ENCODE data around the gene NUDT12. TPM values are rescaled to one million over a fixed set of nuclear protein-coding genes. Genes with fewer than 3 reads are reported as not detected.

The NUDT12 gene
- total RNA-seq, 1 experiment from 2014 or later: 15.8 TPM

- no peak for TF ChIP-seq EGR1 (IDR thresholded peaks at IDR 0.05; ENCODE audit: low read depth)
Observed at GRCh38 chr5:103542441-103542840, 20.1 kb downstream of the NUDT12 start (continued).

GRCh38 chr5:103541569-103541968 lies 21.0 kb downstream of the NUDT12 start:
- H3K9ac ChIP-seq (ENCODE audit: low read length): no peak overlapping the region
- no peaks in the 10 kb centered on the region for H4K20me1 ChIP-seq (ENCODE audit: insufficient read depth)
- ChIA-PET CTCF (no interaction called here), POLR2A (no interaction called here), RAD21 (ENCODE audit: low non-redundant PET in 1 of 2, low total read pairs in 2 of 2, uncharacterized antibody in 2 of 2, unreplicated experiment in 2 of 2) (no interaction called here)
- no peaks in the 10 kb centered on the region for H3K9me3 ChIP-seq (ENCODE audit: control insufficient read depth in 1 of 2, insufficient read depth in 1 of 2, low read depth in 1 of 2, low read length in 2 of 2)
- no peak for DNase-seq (ENCODE audit: low read depth, low spot score)
- H3K27ac ChIP-seq (ENCODE audit: low read depth, low read length): no peak overlapping the region
- no peaks in the 10 kb centered on the region for H3K9me2 ChIP-seq (ENCODE audit: insufficient read depth)
- BruUV-seq (replicated peaks): no TSS peak
- H3K36me3 ChIP-seq (ENCODE audit: control insufficient read depth in 1 of 2, insufficient read depth in 2 of 2, low read length in 2 of 2): no peaks in the 10 kb centered on the region
- no peak overlapping the region for H3K4me3 ChIP-seq (replicated peaks in 1 of 2; ENCODE audit: low read depth in 1 of 2, low read length in 2 of 2)
- no peaks in the 10 kb centered on the region for H3K4me1 ChIP-seq (ENCODE audit: control insufficient read depth in 1 of 2, insufficient read depth in 2 of 2, low read length in 2 of 2)
- H3K4me2 ChIP-seq (ENCODE audit: low read length): no peak overlapping the region
- H2AFZ ChIP-seq (ENCODE audit: low read depth, low read length, poor library complexity, severe bottlenecking): no peak overlapping the region
- no peak for TF ChIP-seq POLR2A (IDR thresholded peaks at IDR 0.05; ENCODE audit: borderline replicate concordance, extremely low read depth, insufficient read depth, insufficient read length)
- no peak for TF ChIP-seq RAD21 (IDR thresholded peaks at IDR 0.05; ENCODE audit: low read depth)
- no peak for TF ChIP-seq EGR1 (IDR thresholded peaks at IDR 0.05; ENCODE audit: low read depth)
- no peak for TF ChIP-seq SRF (IDR thresholded peaks at IDR 0.05; ENCODE audit: low read depth)
- H3K79me2 ChIP-seq (ENCODE audit: insufficient read depth, low read length): no peaks in the 10 kb centered on the region
- intact Hi-C loops (cut with micrococcal nuclease): no loop called here
- no peaks in the 10 kb centered on the region for H3K27me3 ChIP-seq (ENCODE audit: insufficient read depth, low read length)
- ATAC-seq: no peak

DNA sequence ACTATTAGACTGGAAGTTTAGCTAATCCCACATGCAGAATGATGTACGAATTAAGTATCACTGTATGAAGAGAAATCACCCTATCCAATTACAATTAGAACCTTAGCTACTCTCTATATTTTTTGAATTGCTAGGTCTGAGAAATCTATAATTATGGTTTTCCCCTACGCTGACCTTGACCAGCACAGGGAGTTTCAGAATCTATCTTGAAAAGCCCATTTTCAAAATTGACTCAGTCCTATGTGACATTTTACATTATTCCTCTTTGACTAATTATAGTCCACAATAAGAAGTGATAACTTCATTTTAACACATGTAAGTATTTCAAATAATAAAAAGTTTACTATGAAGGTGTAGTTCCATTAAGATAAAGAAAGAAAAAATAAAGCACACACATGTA lies 21.5 kb downstream of the NUDT12 start:
- ChIA-PET RAD21 (ENCODE audit: low non-redundant PET in 1 of 2, low total read pairs in 2 of 2, uncharacterized antibody in 2 of 2, unreplicated experiment in 2 of 2) (no interaction called here), POLR2A (no interaction called here), CTCF (no interaction called here)
- H3K36me3 ChIP-seq (ENCODE audit: control insufficient read depth in 1 of 2, insufficient read depth in 2 of 2, low read length in 2 of 2): no peaks in the 10 kb centered on the region
- no peak for TF ChIP-seq JUND (IDR thresholded peaks at IDR 0.05)
- no peak for TF ChIP-seq CTCF (IDR thresholded peaks at IDR 0.05 in 2 of 3, conservative IDR thresholded peaks at IDR 0.05 in 1 of 3; ENCODE audit: borderline replicate concordance in 1 of 3, insufficient read depth in 1 of 3, low read depth in 2 of 3, low read length in 2 of 3)
- H3K27ac ChIP-seq (ENCODE audit: low read depth, low read length): no peak overlapping the region
- no peak overlapping the region for H3K4me3 ChIP-seq (replicated peaks in 1 of 2; ENCODE audit: low read depth in 1 of 2, low read length in 2 of 2)
- no TSS peak for BruUV-seq (replicated peaks)
- no peak overlapping the region for H3K4me2 ChIP-seq (ENCODE audit: low read length)
- H4K20me1 ChIP-seq (ENCODE audit: insufficient read depth): no peaks in the 10 kb centered on the region
- no peaks in the 10 kb centered on the region for H3K27me3 ChIP-seq (ENCODE audit: insufficient read depth, low read length)
- H2AFZ ChIP-seq (ENCODE audit: low read depth, low read length, poor library complexity, severe bottlenecking): no peak overlapping the region
- intact Hi-C loops (cut with micrococcal nuclease): no loop called here
- no peak for ATAC-seq
- no peak overlapping the region for H3K9ac ChIP-seq (ENCODE audit: low read length)
- no peaks in the 10 kb centered on the region for H3K9me3 ChIP-seq (ENCODE audit: control insufficient read depth in 1 of 2, insufficient read depth in 1 of 2, low read depth in 1 of 2, low read length in 2 of 2)
- DNase-seq (ENCODE audit: low read depth, low spot score): no peak
- H3K4me1 ChIP-seq (ENCODE audit: control insufficient read depth in 1 of 2, insufficient read depth in 2 of 2, low read length in 2 of 2): no peaks in the 10 kb centered on the region
- H3K9me2 ChIP-seq (ENCODE audit: insufficient read depth): no peaks in the 10 kb centered on the region
- no peaks in the 10 kb centered on the region for H3K79me2 ChIP-seq (ENCODE audit: insufficient read depth, low read length)

All from HCT116 (cell line).